HG03378 (cell line): Measurements from ENCODE around the gene KRT80.

ENCODE experiments used
- ATAC-seq: cut with Tn5 transposase; IDR thresholded peaks from one replicate; pipeline ENCODE4 v1.9.1; 2021; ENCODE audit warnings: mild to moderate bottlenecking, moderate library complexity; ENCODE audit not compliant: unreplicated experiment

The KRT80 gene

GRCh38 chr12:52141875-52142274 is 49.9 kb downstream of the KRT80 start:
- ATAC-seq, result no peak

- ATAC-seq, result no peak
Observed at GRCh38 chr12:52141306-52141705, 50.5 kb downstream of the KRT80 start.

- ATAC-seq, result no peak
Observed at GRCh38 chr12:52139579-52140062, 52.2 kb downstream of the KRT80 start.

GRCh38 chr12:52139147-52139546 is 52.7 kb downstream of the KRT80 start:
- no peak for ATAC-seq

GRCh38 chr12:52137746-52138145 is 54.1 kb downstream of the KRT80 start:
- ATAC-seq, result no peak

GRCh38 chr12:52132754-52133161 is 59.1 kb downstream of the KRT80 start:
- ATAC-seq, result no peak

- no peak for ATAC-seq
Observed at GRCh38 chr12:52130711-52131110, 61.1 kb downstream of the KRT80 start.

- ATAC-seq, result no peak
Observed at GRCh38 chr12:52127683-52128450, 63.9 kb downstream of the KRT80 start.

- ATAC-seq, result no peak
Observed at GRCh38 chr12:52126605-52127578, 64.9 kb downstream of the KRT80 start.

GRCh38 chr12:52126050-52126604 is 65.7 kb downstream of the KRT80 start:
- no peak for ATAC-seq

GRCh38 chr12:52125476-52125900 is 66.3 kb downstream of the KRT80 start:
- no peak for ATAC-seq

- no peak for ATAC-seq
Observed at GRCh38 chr12:52123487-52124186, 68.2 kb downstream of the KRT80 start.

GRCh38 chr12:52122904-52123303 is 68.9 kb downstream of the KRT80 start:
- ATAC-seq, result no peak

- no peak for ATAC-seq
Observed at GRCh38 chr12:52122540-52122871, 69.3 kb downstream of the KRT80 start.

GRCh38 chr12:52121824-52122539 is 69.8 kb downstream of the KRT80 start:
- no peak for ATAC-seq

- ATAC-seq, result no peak
Observed at GRCh38 chr12:52120951-52121823, 70.6 kb downstream of the KRT80 start.

- no peak for ATAC-seq
Observed at GRCh38 chr12:52119398-52120254, 72.2 kb downstream of the KRT80 start.
